ENCODE results near the gene BIRC6. TPM values are rescaled to one million over a fixed set of nuclear protein-coding genes. Genes with fewer than 3 reads are reported as not detected.
A peak's percentile ranks its signal among the peaks of the same experiment; 100 is the strongest.

Gene BIRC6
- total and polyA plus RNA-seq, 2 of the 4 experiments (the other 2 are of a cell fraction), result 26.5 to 316 TPM

- intact Hi-C loops (cut with micrococcal nuclease), result no loop called here
- no peak overlapping the region for H3K4me2 ChIP-seq (ENCODE audit: low read depth, low read length)
- no peak overlapping the region for H4K91ac ChIP-seq (ENCODE audit: insufficient read depth, low read depth, low read length)
- no peak overlapping the region for H3K56ac ChIP-seq (ENCODE audit: extremely low read depth, insufficient read depth, low read length)
- DNase-seq (peak; percentile 12), ATAC-seq (ENCODE audit: low read depth) (peak; percentile 61)
- ChIA-PET CTCF (interaction anchor here (0.6 kb wide), 1 partner anchor 112 kb away, joined by 3 read pairs; no protein-coding TSS in a partner anchor), POLR2A (ENCODE audit: unreplicated experiment) (no interaction called here)
- H3K4me3 ChIP-seq (ENCODE audit: insufficient read depth, low read depth, low read length), result no peak overlapping the region
- H3K4me1 ChIP-seq (ENCODE audit: control insufficient read depth, insufficient read depth, low read length), result no peaks in the 10 kb centered on the region
- H3K4ac ChIP-seq (ENCODE audit: low read depth, low read length), result no peak overlapping the region
- H2BK120ac ChIP-seq (ENCODE audit: low read depth, low read length), result no peak overlapping the region
- TF ChIP-seq ELK1 (IDR thresholded peaks at IDR 0.05; ENCODE audit: borderline replicate concordance, low read depth, low read length) (no peak), POLR2A (IDR thresholded peaks at IDR 0.05; ENCODE audit: low read depth, low read length) (no peak)
- 0 out of 4 replicates have a peak overlapping the region, but pooled peaks of 1 of the 2 experiments have one; percentile 32 for H4K8ac ChIP-seq (ENCODE audit: low read depth in 2 of 2, low read length in 2 of 2)
- H3K79me1 ChIP-seq (ENCODE audit: low read depth in 1 of 2, low read length in 2 of 2), result peaks cover 7 to 14% of the 10 kb centered on the region in 2 experiments; a peak in 3 of 4 replicates
- H2BK20ac ChIP-seq (ENCODE audit: low read depth, low read length), result no peak overlapping the region
- H4K5ac ChIP-seq (ENCODE audit: low read depth, low read length), result no peak overlapping the region
- dilution Hi-C loops (cut with HindIII; ENCODE audit: low sequenced_read_pairs, unreplicated experiment), result no loop called here
- peaks cover 38% of the 10 kb centered on the region for H3K36me3 ChIP-seq (ENCODE audit: control insufficient read depth, insufficient read depth, low read length)
- no peak overlapping the region for H2AK5ac ChIP-seq (ENCODE audit: low read depth, low read length)
- H3K14ac ChIP-seq (replicated peaks; ENCODE audit: low read depth, low read length), result no peak overlapping the region
- H2BK5ac ChIP-seq (ENCODE audit: low read depth, low read length, poor library complexity, severe bottlenecking), result peak overlapping the region; percentile 12
- no peak overlapping the region for H2AK9ac ChIP-seq (replicated peaks; ENCODE audit: low read depth, low read length, poor library complexity)
- H2BK15ac ChIP-seq (ENCODE audit: low read depth, low read length), result no peak overlapping the region
- H3K27me3 ChIP-seq (ENCODE audit: control insufficient read depth, insufficient read depth, low read length), result no peaks in the 10 kb centered on the region
- H3K18ac ChIP-seq (ENCODE audit: low read depth, low read length), result no peak overlapping the region
- H3K9me1 ChIP-seq (ENCODE audit: insufficient read depth, low read length), result 0 out of 2 replicates have a peak, but pooled peaks cover 3% of the 10 kb centered on the region
- H3K23ac ChIP-seq (ENCODE audit: low read depth, low read length), result no peak overlapping the region
- BruUV-seq (replicated peaks), result no TSS peak
- H3K27ac ChIP-seq (ENCODE audit: insufficient read depth, low read length), result peak overlapping the region; percentile 34; the same call in 1 of the 2 replicates
- no peak overlapping the region for H2AFZ ChIP-seq (replicated peaks; ENCODE audit: low read length, poor library complexity)
- in situ Hi-C loops (cut with MboI; ENCODE audit: low sequenced_read_pairs), result no loop called here
- peaks cover 4% of the 10 kb centered on the region; the same call in 1 of the 2 replicates for H4K20me1 ChIP-seq (ENCODE audit: insufficient read depth, low read length)
- H3K9ac ChIP-seq (ENCODE audit: low read depth, low read length), result no peak overlapping the region
- WGBS, 2 experiments (ENCODE audit: extremely low coverage in 2 of 2, insufficient read length in 1 of 2), result 88% methylated on average over 1 of the region's 3 CpGs; no CpG with 5 or more reads in 1 of the 2 experiments
- no peaks in the 10 kb centered on the region for H3K9me3 ChIP-seq (ENCODE audit: control insufficient read depth, insufficient read depth, low read length)
These were observed 165.9 kb downstream of the BIRC6 start for GRCh38 chr2:32522770-32523169.
